A549 treated with dexamethasone at 1 μM for 4 hours (cell line): ENCODE measurements around the gene SIRPA. TPM values are rescaled to one million over a fixed set of nuclear protein-coding genes. Genes with fewer than 3 reads are reported as not detected.

Experiments
- total RNA-seq: library from RNA; stranded (reverse); fragments of 200-300 nt; extraction: Qiagen RNA extraction; gene quantifications from 5 replicates; pipeline ENCODE4 v1.2.3, GENCODE V29; 2022

SIRPA gene
- total RNA-seq: 19.9 to 24.3 TPM (median 22.5 TPM) in 5 replicates

DNA sequence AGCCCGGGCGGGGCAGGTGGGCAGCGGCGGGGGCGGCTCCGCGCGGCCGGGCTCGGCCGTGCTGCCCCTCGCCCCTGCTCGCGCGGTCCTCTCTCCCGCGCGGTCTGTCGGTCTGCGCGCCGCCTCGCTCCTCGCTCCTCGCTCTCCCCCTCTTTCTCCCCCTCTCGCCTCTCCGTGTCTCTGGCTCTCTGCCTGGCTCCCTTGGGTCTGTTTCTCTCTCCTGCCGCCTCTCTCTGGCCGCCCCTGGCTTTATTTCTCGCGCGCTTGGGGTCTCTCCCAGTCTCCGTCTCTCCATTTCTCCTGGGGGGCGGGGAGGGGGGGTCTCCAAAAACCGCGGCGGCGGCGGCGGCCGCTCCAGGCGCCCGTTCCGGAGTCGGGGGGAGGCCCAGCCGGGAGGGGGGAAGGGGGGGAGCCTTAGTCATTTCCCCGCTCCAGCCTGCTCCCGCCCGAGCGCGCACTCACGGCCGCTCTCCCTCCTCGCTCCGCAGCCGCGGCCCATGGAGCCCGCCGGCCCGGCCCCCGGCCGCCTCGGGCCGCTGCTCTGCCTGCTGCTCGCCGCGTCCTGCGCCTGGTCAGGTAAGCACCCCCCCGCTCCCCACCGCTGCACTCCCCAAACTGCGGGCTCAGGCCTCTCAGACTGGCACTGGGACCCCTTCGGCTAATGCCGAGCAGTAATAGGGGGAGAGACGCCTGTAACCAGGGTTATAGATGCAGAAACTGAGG is at the start of gene SIRPA:
SIRPA (plus strand) TSS at position 457 of the 723 bp plus-strand sequence; CDS start at position 498, 41 bp downstream.

Other genes starting within 250 kb of the SIRPA start
- gene SIRPG, start 237.6 kb upstream of the SIRPA start, total RNA-seq: not detected in 5 replicates
- 0.02 to 0.05 TPM (median 0.04 TPM) in 3 of 5 replicates, not detected in the others for gene PDYN, start 98.7 kb downstream of the SIRPA start, total RNA-seq
- 11.4 to 17.1 TPM (median 15.7 TPM) in 5 replicates for gene STK35, start 206.4 kb downstream of the SIRPA start, total RNA-seq